SK-N-MC (cell line): Measurements from ENCODE around the gene DIAPH3.

Source experiments
- EZH2 ChIP-seq: fragments of 200-600 bp; sonication (generic); IDR thresholded peaks from one replicate; pipeline ENCODE4 v1.6.1; 2017; ENCODE audit warnings: antibody characterized with exemption
- POLR2AphosphoS5 ChIP-seq: IDR thresholded peaks from 2 replicates; pipeline ENCODE4 v1.6.1; 2012; ENCODE audit warnings: mild to moderate bottlenecking, low read depth, low read length, borderline replicate concordance

GRCh38 chr13:59680429-59681024 lies 483.2 kb downstream of the DIAPH3 start:
- TF ChIP-seq POLR2AphosphoS5 = no peak
- no peak for TF ChIP-seq EZH2
